Cerebellar cortex (tissue), 1 donor: ENCODE results near the gene TOGARAM2.

Experiments used
- DNase-seq: peaks from one replicate; pipeline ENCODE4 v3.0.0-alpha.2; 2015; ENCODE audit warnings: low spot score

Gene TOGARAM2

DNA sequence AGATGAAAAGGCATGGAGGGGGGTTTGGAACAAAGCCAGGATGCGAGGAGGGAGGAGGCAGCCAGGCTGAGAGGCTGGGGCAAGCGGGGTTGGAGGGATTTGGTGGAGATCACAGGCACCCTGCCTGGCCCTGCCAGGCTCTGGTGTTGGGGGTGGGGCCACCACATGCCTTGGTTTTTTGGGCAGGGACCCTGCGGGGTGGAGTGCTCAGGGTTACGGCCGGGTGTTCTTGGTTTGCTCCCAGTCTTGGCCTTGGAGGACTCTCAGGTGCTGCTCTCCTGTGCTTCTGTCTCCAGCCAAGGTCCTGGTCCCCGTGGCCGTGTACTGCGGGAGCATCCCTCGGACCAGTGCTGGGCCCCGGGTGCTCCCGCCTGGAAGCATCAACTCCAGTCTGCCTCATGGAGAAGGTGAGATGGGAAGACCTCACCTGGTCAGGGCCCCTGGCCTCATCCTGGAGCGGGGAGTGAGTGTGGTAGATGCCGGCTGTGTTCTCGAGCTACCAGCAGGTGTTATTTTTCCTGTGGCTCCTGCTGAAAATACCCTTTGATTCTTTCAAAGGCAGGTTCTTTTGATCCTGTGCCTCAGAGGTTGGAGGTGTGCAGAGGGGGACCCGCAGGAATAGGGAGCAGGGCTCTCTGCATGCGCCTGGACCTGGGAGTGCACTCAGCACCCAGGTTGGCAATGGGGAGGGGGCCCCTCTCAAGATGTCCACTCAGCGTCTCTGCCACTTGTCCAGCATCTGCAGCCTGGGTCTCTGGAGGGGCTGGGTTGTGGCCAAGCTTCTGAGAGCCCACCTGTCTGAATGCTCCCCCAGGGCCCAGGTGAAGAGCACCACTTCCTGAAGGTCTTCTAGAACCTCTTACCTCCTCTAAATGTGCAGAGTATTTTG lies 17.0 kb downstream of the TOGARAM2 start:
- DNase-seq: no peak

DNA sequence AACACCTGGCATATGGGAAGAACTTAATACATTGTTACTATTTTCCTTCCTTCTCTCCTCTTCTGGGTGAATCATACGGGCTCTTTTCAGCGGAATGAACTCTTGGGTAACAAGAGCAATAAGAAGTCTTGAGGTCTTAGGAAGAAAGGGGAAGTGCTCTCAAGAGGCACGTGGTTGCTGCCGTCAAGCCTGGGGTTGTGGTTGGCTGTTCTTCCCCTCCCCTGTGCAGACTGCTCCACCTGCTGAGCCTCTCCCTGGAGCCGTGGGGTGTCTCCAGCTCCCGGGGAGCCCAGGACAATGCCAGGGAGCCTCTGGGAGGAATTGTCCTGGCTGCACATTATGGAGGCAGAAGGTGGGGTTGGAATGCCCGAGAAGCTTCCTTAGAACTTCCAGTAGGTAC lies 19.4 kb downstream of the TOGARAM2 start:
- DNase-seq: no peak

DNA sequence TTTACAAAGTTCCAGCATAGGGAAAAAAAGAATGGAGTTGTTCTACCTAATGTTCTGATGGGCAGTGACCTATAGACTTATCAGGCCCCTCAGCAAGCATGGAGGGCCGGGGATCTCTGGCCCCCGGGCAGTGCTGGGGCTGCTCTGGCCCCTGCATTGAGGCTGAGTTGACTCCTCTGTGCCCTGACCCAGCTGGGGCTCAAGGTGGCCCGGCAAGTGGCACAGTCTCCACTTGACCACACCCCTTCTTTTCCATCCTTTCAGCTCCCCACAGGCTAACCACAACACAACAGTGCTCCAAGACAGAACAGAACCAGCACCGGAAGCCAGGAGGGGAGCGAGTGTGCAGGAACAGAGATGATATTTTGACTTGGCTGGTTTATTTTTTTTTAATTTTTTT lies 19.9 kb downstream of the TOGARAM2 start:
- no peak for DNase-seq

DNA sequence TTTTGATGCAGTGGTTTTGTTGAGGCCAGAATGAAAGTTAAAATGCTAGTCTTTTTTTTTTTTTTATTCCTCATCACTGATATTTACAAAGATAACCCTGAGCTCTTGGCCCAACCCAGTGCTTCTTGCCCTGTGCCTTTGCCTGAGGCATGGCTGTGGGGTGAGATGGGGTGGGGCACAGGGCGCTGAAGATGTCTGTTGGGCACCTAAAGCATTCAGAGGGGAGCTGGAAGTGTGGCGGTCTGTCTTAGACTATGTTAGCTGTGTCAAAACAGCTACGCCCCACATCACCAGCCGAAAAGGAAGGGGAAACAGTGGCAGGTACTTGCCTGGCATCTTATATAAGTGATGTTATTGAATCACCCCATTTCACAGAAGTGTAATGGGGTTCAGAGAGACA lies 20.7 kb downstream of the TOGARAM2 start:
- DNase-seq: no peak

DNA sequence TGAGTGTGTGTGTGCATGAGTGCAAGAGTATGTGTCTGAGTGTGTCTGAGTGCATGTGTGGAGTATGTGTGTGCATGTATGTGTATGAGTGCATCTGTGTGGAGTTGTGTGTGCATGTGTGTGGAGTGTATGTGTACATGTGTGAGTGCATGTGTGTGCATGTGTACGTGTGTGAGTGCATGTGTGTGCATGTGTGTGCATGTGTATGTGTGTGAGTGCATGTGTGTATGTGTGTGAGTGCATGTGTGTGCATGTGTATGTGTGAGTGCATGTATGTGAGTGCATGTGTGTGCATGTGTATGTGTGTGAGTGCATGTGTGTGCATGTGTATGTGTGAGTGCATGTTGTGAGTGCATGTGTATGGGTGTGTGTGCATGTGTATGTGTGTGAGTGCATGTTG lies 23.7 kb downstream of the TOGARAM2 start:
- DNase-seq: no peak

DNA sequence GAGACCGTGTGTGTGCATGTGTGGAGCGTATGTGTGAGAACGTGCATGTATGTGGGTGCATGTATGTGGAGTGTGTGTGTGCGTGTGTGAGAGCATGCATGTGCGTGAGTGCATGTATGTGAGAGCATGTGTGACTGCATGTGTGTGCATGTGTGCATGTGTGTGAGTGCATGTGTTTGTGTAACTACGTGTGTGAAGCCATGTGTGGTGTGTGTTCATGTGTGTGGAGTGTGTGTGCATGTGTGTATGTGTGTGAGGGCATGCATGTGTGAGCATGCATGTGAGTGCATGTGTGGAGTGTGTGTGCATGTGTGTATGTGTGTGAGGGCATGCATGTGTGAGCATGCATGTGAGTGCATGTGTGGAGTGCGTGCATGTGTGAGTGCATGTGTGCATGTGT lies 24.2 kb downstream of the TOGARAM2 start:
- no peak for DNase-seq

DNA sequence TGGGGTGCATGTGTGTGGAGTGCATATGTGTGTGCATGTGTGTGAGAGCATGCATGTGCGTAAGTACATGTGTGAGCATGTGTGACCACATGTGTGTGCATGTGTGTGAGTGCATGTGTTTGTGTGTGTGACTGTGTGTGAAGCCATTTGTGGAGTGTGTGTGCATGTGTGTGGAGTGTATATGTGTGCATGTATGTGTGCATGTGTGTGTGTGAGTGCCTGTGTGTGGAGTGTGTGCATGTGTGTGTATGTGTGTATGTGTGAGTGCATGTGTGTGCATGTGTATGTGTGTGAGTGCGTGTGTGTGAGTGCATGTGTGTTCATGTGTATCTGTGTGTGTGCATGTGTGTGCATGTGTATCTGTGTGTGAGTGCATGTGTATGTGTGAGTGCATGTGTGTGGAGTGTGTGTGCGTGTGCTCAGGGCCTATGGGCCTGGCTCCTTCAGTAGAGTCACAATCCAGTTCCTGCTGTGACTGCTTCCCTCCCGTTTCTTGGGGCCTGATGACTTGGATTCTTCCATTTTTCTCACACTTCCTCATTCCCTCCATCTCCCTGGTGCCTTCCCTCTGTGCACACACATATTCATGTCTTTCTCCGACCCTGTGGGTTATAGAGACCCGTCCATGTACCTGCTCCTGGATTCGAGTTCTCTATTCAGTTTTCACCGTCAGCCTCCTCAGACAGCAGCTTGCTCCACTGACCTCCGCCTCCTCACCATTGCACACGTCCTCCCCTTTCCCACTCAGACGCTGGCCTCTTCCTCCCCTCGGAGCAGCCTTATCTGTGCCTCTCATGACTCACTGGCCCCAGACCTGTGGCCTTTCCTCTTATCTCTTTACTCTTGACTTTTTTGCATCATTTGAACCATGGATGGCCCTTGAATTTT lies 25.2 kb downstream of the TOGARAM2 start:
- DNase-seq: no peak

DNA sequence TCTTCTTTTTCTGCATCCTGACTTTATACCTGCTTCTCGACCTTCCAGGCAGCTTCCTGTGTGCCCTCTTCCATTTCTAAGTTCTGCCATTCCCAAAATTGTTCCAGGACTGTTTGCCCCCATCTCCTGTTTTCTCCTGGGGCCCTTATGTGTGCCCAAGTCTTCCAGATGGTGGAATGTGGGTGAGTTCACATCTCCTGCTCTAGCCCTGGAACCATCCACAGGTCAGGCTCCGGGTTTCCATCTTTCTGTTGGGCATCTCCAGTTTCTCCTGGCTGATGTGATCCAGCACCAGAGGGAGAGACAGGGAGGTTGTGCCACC lies 25.8 kb downstream of the TOGARAM2 start:
- no peak for DNase-seq

DNA sequence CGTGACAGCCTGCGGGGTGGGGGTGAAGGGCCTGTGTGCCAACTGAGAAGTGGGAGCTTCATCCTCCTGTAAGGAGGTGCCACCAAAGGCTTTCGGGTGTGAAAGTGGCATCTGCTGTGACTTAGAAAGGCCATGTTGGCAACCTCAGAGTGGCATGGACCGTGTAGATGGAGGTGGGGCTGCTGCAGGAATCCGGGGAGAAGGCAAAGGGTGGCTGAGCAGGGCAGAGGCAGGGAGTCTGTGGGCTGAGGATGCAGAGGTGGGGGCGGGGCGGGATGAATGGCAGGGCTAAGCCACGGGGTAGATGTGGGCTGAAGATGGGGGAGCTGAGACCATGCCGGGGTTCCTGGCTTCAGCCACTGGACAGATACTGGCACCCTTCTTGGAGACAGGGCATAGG lies 28.2 kb downstream of the TOGARAM2 start:
- DNase-seq: no peak

DNA sequence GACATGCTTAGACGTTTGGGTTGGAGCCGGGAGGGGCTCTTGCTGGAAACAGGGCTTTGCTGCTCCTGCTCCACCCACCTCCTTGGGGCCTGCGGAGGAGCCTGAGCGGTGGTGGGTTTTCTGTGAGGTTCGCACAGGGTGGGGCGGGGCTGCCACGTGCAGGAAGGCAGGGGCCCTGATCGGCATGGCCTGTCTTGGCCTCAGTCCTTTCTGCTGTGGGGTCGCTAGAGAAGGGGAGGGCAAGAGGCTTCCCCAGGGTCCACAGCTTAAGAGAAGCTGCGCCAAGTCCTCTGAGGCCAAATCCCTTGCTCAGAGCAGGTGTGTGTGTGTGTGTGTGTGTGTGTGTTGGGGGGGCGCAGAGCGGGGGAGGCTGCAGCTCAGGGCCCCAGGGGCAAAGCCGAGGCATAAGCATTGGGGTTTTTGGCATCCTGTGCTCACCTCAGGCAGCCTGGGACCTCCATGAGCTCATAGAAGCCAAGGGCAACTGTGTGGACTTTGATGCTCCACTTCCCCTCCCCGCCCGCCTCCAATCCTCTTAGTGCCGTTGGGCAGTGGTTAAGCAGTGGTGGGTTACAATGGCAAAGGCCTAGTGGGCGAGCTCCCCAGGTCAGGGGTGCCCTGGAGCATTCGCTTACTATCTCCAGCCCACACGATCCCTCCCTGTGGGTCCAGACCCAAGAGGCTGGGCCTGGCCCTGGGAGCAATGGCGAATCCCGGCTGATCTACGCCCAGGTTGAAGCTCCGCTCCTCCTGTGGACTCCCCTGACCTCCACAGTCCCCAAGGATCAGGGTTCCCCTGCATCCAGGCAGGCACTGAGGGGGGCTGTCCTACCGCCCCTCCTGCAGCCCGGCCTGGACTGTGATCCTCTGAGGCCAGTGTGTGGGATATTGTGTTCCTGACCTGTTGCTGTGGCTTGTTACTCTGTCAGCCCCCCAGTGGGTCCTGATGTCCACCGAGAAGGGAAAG lies 28.9 kb downstream of the TOGARAM2 start:
- no peak for DNase-seq

DNA sequence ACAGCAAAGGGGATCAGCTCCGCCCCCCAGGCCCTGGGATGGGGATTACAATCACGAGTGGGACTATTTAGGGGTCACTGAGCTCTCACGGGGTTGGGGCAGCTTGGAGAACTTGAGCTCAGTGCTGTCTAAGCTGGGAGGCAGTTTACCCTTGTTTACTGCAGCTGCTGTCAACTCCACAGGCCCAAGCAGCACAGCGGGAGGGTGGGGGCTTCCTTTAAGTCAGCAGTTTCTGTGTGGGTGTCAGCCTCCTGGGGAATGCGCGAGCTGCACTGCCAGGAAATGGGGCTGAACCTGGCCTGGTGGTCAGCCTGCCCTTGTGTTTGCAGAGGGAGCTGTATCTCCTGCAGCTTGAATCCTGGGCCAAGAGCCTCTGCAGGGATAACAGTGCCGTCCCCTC lies 29.8 kb downstream of the TOGARAM2 start:
- no peak for DNase-seq

DNA sequence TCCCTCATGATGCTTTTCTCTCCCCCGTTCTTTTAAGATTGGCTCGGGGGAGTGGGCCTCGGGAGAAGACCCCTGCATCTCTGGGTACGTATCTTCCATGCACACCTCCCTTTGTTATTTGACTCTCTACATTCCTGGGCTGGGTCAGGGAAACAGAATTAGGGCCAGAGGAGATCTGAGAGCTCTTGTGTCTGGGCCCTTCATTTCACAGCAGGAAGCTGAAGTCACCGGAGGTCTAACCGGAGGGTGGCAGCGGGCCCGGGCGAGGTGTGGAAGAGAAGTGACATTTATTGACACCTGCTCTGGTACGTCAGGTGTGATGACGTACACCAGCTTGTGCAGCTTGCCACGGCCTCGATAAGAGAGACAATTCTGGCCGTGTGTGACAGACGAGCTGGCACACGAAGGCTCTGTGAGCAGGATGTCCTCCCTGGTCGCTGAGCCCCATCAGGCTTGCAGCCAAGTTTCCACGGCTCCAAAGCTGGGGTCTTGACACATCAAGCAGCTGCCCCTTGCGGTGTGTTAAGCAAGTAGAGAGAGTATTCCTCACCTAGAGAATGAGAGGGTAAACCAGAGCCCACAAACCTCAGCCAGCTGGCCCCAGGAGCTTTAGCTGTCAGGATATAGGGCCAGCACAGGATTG lies 30.4 kb downstream of the TOGARAM2 start:
- DNase-seq: peak; percentile 13

DNA sequence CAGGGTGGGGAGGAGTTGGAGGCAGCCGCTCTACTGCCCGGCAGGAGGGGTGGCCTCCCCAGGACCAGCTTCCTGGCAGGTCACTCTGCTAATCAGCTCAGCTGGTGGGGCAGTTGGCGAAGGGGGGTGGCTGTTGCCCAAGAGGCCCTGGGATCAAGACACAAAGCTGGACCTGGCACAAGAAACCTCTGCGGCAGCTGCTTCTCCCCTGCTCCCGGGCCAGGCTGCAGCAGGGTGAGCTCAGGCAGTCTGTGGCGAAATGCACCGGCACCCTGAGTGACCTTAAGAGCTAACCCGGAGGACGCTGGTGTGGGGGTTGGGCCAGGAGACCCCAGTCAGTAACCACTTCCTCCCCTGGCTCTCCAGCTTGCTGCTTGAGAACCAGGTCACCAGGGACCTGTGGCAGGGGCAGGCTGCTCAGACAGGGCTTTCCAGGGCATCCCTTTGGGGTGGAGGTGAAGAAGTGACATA lies 31.1 kb downstream of the TOGARAM2 start:
- DNase-seq: no peak

DNA sequence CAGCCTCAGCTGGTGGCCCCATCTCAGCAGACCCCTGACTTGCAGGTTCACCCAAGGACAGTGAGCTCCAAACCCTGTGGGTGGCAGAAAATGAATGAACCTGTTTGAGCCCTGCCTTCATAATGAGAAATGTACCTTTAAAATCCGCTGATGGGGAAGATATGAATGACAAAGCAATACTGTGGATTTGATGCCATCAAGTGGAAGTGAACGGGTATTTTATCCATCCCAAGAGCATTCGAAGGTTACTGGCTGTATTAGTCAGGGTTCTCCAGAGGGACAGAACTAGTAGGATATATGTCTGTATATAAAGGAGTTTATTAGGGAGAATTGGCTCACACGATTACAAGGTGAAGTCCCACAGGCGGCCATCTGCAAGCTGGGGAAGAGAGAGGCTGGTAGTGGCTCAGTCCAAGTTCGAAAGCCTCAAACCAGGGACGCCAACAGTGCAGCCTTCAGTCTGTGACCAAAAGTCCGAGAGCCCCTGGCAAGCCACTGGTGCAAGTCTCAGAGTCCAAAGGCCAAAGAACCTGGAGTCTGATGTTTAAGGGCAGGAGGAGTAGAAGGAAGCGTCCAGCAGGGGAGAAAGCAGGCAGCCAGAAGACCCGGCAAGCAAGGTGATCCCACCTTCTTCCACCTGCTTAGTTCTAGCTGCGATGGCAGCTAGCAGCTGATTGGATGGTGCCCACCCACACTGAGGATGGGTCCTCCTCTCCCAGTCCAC lies 32.1 kb downstream of the TOGARAM2 start:
- peak; percentile 5 for DNase-seq

DNA sequence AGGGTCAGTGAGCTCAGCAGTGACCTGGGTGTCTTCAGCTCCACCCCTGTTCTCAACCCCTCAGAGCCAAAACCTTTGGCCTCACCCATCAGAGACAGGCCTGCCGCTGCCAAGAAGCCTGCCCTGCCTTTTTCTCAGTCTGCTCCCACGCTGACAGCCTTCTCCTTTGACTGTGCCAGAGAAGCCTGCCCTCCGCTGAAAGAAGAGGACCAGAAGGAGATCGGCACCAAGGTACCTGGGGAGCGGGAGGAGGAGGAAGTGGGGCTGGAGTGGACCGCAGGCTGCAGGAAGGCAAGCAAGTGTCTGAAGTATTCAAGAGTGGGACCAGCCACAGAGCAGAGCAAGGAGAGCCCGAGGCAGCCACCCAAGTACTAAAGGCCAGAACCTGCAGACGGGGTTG lies 33.2 kb downstream of the TOGARAM2 start:
- no peak for DNase-seq

DNA sequence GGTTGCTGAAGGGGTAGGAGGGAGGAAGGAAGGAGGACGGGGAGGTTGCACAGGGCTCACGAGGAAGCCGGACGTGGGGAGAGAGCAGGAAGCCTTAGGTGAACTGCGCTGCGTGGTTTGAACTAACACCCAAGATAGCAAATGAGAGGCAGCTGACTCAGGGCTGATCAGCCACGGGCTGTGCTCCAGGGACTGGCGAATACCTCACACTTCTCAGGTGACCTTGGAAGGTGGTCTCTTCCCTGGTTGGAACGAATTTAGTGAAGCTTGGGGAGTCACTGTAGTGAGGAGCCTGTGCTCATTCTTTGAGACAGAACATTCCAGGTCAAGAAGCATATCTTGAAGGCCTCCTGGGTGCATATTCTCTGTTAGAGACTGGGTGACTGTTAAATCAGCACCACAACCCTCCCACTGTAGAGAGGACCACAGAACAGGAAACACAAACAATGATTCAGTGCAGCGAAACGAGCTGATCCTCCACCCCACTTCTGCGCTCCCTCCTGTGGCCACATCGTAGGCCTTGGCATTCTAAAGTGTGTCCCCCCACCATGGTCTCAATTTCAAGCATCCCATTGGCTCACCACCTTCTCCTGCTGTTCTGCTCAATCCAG lies 33.8 kb downstream of the TOGARAM2 start:
- DNase-seq: no peak

DNA sequence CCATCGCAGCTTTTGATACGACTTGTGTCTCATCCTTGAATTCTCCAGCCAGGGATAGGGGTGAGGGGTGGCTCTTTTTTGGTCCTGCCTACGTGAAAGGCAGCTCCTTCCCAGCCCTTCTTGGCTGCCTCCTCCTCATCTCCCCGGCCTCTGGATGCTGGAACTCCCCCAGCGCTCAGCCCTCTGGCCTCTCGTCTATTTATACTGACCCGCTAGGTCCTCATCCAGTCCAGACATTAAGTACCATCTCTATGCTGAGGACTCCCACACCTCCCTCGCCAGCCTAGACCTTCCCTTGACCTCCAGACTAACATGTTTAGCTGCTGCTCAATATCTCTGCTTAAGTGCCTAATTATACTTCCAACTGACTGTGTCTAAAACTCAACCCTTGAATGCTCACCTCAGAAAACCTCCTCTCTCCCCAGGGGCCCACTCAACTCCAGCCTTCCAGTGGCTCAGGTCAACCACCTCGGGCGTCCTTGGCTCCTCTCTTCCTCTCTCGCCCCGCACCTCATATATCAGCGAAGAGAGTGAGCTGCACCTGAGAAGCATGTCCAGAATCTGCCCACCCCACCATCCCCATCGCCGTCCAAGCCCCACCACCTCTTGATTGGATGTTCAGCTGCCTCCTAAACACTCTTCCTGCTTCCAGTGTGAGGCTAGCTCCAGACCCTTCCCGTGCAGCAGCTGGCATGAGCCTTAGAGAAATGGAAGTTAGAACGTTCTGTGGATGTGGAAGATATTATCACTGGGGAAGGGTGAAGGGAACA lies 34.8 kb downstream of the TOGARAM2 start:
- no peak for DNase-seq

DNA sequence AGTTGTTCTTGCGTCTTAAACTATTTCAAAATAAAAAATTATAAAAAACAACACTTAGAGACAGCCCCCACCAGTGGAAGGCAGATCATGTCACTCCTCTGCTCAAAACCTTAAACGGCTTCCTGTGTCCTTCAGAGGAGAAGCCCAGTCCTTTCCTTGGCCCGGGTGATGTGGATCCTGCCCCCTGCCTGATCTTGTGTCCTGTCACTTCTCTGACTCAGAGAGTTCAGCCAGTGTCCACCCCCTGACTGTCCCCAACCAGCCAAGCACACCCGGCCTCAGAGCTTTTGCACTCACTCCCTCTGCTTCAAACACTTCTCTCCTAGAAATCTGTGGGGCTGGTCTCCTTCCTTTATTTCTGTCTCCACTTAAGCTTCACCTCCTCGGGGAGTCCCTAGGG lies 35.4 kb downstream of the TOGARAM2 start:
- no peak for DNase-seq

DNA sequence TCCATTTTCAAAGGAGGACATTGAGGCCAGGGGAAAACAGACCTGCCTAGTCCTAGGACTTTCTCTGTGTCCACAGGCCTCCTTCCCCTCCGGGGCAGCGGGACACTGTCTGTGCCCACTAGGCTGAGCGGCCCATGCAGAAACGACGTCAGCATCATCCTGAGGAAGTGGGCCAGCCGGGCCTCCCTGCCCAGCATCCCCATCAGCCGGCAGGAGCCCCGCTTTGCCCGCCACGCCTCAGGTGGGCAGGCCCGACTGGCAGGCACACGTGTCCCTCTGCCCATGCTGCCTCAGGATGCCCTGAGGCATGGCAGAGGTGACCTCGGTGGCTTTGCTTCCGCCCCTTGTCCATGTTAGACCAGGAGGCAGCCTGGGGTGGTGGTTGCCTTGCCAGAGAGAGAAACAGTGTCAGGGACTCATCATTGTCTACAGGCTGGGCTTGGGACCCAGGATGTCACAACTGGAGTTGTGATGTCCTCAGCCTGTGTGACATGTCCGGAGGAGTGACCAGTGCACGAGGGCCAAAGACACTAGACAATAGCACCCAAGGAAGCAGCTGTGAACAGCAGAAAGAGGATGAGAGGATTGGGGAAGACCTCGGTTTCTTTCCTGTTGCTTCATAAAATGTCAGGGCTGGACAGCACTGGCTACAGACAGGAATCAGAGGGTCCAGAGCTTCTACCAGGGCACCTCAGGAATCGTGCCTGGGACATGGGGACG lies 36.8 kb downstream of the TOGARAM2 start:
- DNase-seq: no peak
